Astrocyte (in vitro differentiated cells and primary cell): ENCODE measurements around the gene ARTN. TPM values are rescaled to one million over a fixed set of nuclear protein-coding genes. Genes with fewer than 3 reads are reported as not detected.

Source experiments
- DNase-seq: peaks from one replicate; pipeline ENCODE4 v3.0.0-alpha.2; 2010; ENCODE audit warnings: low read depth
- FAIRE-seq: peaks from 2 replicates; lab custom pipeline; 2011; peaks lifted over from hg19 to GRCh38; lab: Jason Lieb, UNC
- H2AFZ ChIP-seq: 2 replicates; pipeline ENCODE4 v1.6.0; 2012; ENCODE audit warnings: low read depth, low read length, inconsistent platforms
- H3K27ac ChIP-seq: 2 replicates; pipeline ENCODE4 v1.5.1; 2011; ENCODE audit warnings: low read depth, low read length, inconsistent platforms
- H3K27me3 ChIP-seq: 2 replicates; pipeline ENCODE4 v1.6.0; 2011; ENCODE audit warnings: low read length, inconsistent platforms; ENCODE audit not compliant: insufficient read depth
- H3K36me3 ChIP-seq: 2 replicates; pipeline ENCODE4 v1.5.1; 2011; ENCODE audit warnings: low read length, inconsistent platforms; ENCODE audit not compliant: insufficient read depth
- H3K4me1 ChIP-seq: 2 replicates; pipeline ENCODE4 v1.5.1; 2011; ENCODE audit warnings: low read length, inconsistent platforms; ENCODE audit not compliant: insufficient read depth
- H3K4me2 ChIP-seq: 2 replicates; pipeline ENCODE4 v1.6.0; 2012; ENCODE audit warnings: low read length, inconsistent platforms
- H3K4me3 ChIP-seq: 2 replicates; pipeline ENCODE4 v1.5.1; 2011; ENCODE audit warnings: low read depth, mild to moderate bottlenecking, low read length, inconsistent platforms; ENCODE audit not compliant: insufficient read depth
- H3K79me2 ChIP-seq: 2 replicates; pipeline ENCODE4 v1.6.0; 2012; ENCODE audit warnings: mild to moderate bottlenecking, low read length, inconsistent platforms; ENCODE audit not compliant: insufficient read depth
- H3K9ac ChIP-seq: 2 replicates; pipeline ENCODE4 v1.6.0; 2012; ENCODE audit warnings: mild to moderate bottlenecking, low read length, inconsistent platforms
- H3K9me3 ChIP-seq: 2 replicates; pipeline ENCODE4 v1.5.1; 2012; ENCODE audit warnings: low read depth, mild to moderate bottlenecking, low read length, inconsistent platforms; ENCODE audit not compliant: insufficient read depth
- H4K20me1 ChIP-seq: 2 replicates; pipeline ENCODE4 v1.6.0; 2012; ENCODE audit warnings: low read length, inconsistent platforms; ENCODE audit not compliant: insufficient read depth
- H3K27ac Mint-ChIP-seq: one replicate; pipeline ENCODE4 v1.8.0; 2021; ENCODE audit warnings: mild to moderate bottlenecking, mixed read lengths; ENCODE audit not compliant: unreplicated experiment
- H3K27me3 Mint-ChIP-seq: one replicate; pipeline ENCODE4 v1.8.0; 2021; ENCODE audit warnings: low read depth, mixed read lengths; ENCODE audit not compliant: unreplicated experiment
- H3K36me3 Mint-ChIP-seq: one replicate; pipeline ENCODE4 v1.8.0; 2021; ENCODE audit warnings: low read depth, mixed read lengths; ENCODE audit not compliant: unreplicated experiment
- H3K4me1 Mint-ChIP-seq: one replicate; pipeline ENCODE4 v1.8.0; 2021; ENCODE audit warnings: low read depth, mixed read lengths; ENCODE audit not compliant: unreplicated experiment
- H3K4me3 Mint-ChIP-seq: one replicate; pipeline ENCODE4 v1.8.0; 2021; ENCODE audit warnings: mild to moderate bottlenecking, moderate library complexity, mixed read lengths; ENCODE audit not compliant: unreplicated experiment
- H3K9me3 Mint-ChIP-seq: one replicate; pipeline ENCODE4 v1.8.0; 2021; ENCODE audit warnings: mild to moderate bottlenecking, mixed read lengths; ENCODE audit not compliant: unreplicated experiment
- CTCF ChIP-seq: IDR thresholded peaks from 2 replicates; pipeline ENCODE4 v1.5.1; 2011; ENCODE audit warnings: low read depth, mild to moderate bottlenecking, inconsistent platforms, low read length, moderate library complexity; ENCODE audit not compliant: insufficient read depth
- EZH2 ChIP-seq: IDR thresholded peaks from 2 replicates; pipeline ENCODE4 v1.6.1; 2012; ENCODE audit warnings: mild to moderate bottlenecking, low read length, inconsistent platforms; ENCODE audit not compliant: insufficient read depth
- total RNA-seq: library from RNA; stranded (reverse); gene quantifications from 2 replicates; pipeline ENCODE4 v1.2.1, GENCODE V29; 2021

The ARTN gene
- total RNA-seq, 1 donor from 2014 or later: 1.5 TPM

DNA sequence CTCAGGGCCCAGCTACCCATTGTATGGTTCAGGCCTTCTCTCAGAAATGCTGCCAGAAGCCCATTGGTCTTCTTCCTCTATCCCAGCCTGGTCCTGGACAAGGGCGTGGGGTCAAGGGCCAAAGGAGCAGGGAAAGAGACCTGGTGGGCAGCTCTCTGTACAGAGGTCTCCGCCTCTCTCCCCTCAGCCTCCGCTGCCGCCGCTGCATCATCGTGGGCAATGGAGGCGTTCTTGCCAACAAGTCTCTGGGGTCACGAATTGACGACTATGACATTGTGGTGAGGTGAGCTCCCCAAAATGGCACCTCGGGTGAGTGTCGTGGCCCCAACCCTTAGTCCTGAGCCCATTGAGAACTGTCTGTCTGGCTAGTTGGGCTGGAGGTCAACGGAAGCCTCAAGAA, 34.6 kb upstream of the ARTN start:
- no peak for FAIRE-seq
- H3K4me3 Mint-ChIP-seq: no peak overlapping the region
- H2AFZ ChIP-seq: no peak overlapping the region

GRCh38 chr1:43900386-43900785, 33.2 kb upstream of the ARTN start:
- H3K27me3 Mint-ChIP-seq: peaks cover 3% of the 10 kb centered on the region

More for the DNA sequence above, 34.6 kb upstream of the ARTN start:
- peaks cover 47% of the 10 kb centered on the region for H3K36me3 Mint-ChIP-seq
- H3K9me3 Mint-ChIP-seq: peaks cover 3% of the 10 kb centered on the region
- Histone ChIP-seq H3K79me2 (no peaks in the 10 kb centered on the region), H4K20me1 (peaks cover 8% of the 10 kb centered on the region), H3K9ac (no peak overlapping the region), H3K9me3 (no peaks in the 10 kb centered on the region), H3K4me1 (no peaks in the 10 kb centered on the region), H3K27ac (no peak overlapping the region), H3K27me3 (no peaks in the 10 kb centered on the region), H3K36me3 (peaks cover 4% of the 10 kb centered on the region), H3K4me2 (no peak overlapping the region), H3K4me3 (no peak overlapping the region)
- H3K4me1 Mint-ChIP-seq: peaks cover 4% of the 10 kb centered on the region
- DNase-seq: no peak
- H3K27ac Mint-ChIP-seq: no peak overlapping the region
- H3K27me3 Mint-ChIP-seq: no peaks in the 10 kb centered on the region
- no peak for TF ChIP-seq EZH2
- TF ChIP-seq CTCF: no peak

More at GRCh38 chr1:43900386-43900785, 33.2 kb upstream of the ARTN start:
- DNase-seq (no peak), FAIRE-seq (no peak)
- no peaks in the 10 kb centered on the region for H3K9me3 ChIP-seq
- no peaks in the 10 kb centered on the region for H4K20me1 ChIP-seq
- no peak overlapping the region for H3K9ac ChIP-seq
- H3K36me3 ChIP-seq: peaks cover 4% of the 10 kb centered on the region
- no peaks in the 10 kb centered on the region for H3K79me2 ChIP-seq
- Mint-ChIP-seq H3K36me3 (peaks cover 43% of the 10 kb centered on the region), H3K27ac (no peak overlapping the region), H3K9me3 (peaks cover 3% of the 10 kb centered on the region), H3K4me1 (no peaks in the 10 kb centered on the region), H3K4me3 (no peak overlapping the region)
- TF ChIP-seq EZH2 (no peak), CTCF (no peak)
- H3K4me2 ChIP-seq: no peak overlapping the region
- H3K27me3 ChIP-seq: no peaks in the 10 kb centered on the region
- no peak overlapping the region for H3K4me3 ChIP-seq
- no peak overlapping the region for H3K27ac ChIP-seq
- no peak overlapping the region for H2AFZ ChIP-seq
- no peaks in the 10 kb centered on the region for H3K4me1 ChIP-seq
